Activated effector memory CD4-positive, alpha-beta T cell treated with Interleukin-2 at 50 U/mL for 16 hours (primary cell): ENCODE results near the gene MRPS16.

ENCODE experiments used
- DNase-seq: peaks from one replicate; pipeline ENCODE4 v3.0.0-alpha.2; 2020

MRPS16 gene

DNA sequence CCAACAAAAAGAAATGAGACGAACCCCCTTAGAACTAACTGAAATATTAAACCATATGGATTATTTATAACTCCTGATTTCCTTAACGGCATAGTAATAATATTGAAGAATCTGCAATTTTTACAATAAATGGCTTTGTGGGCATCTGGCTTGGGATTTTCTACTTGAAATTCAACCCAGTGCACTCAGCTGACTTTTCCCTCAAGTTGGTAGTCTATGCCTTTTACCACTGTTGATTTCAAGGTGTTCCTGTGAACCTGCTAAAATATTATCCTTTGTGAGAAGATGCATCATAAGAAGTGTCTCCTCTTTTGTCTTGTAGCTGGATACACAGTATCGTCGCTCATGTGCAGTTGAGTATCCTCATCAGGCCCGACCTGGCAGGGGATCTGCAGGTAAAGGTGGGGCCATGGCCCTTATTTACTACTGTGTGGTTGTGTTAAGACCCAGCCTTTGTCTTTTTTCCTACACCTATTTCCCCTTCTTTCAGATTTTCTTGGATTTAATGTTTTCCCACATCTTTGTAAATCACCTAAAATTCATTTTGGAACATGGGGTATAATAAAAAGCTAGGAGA lies 13.4 kb downstream of the MRPS16 start:
- DNase-seq: no peak

DNA sequence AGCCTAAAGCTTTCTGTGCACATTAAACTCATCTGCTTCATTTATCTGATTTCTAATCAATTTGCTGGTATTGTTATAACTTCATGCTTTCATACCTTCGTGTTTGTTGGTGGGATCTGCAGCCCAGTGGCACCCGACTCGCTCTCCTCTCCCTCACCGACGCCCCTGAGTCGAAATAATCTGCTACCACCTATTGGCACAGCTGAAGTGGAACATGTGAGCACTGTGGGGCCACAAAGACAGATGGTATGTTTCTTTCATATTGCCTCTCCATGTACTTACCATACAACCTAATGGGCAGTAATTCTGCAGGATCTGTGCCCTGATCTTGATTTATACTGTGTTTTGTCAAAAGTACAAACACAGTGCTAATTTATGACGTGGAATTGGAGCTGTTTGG lies 17.7 kb downstream of the MRPS16 start:
- DNase-seq: no peak

DNA sequence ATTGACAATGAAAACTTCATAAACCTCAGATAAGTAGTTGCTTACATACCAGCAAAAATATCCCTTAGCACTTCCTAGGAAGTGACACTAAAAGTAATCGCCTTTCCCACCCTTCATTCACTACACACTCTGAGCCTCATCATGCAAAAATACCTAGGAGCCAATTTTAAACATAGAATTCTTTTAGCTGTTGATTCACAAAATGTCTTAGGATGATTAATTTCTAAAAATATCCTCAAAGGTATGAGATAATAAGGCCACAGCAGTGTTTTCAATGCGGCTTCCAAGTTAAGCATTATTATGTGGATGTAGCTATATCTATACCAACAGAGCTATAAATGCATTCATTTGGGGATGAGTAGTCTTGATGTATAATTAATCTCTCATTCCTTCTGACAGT lies 18.6 kb downstream of the MRPS16 start:
- DNase-seq: no peak

DNA sequence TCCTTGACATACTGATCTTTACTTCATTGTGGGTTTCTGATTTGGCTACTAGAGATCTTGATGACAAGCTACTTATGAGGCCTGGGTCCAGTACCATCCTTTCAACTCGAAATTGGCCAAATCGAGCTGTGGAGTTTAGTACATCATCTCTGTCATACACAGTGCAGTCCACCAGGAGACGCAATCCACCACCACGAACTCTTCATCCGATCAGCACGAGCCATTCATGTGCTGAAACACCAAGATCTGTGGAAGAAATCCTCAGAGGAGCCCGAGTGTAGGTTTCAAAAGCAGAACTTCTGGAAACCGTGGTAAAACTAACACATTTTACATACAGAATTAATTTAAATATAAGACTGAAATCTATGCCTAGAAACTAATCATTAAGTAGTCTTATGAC lies 19.6 kb downstream of the MRPS16 start:
- DNase-seq: no peak

DNA sequence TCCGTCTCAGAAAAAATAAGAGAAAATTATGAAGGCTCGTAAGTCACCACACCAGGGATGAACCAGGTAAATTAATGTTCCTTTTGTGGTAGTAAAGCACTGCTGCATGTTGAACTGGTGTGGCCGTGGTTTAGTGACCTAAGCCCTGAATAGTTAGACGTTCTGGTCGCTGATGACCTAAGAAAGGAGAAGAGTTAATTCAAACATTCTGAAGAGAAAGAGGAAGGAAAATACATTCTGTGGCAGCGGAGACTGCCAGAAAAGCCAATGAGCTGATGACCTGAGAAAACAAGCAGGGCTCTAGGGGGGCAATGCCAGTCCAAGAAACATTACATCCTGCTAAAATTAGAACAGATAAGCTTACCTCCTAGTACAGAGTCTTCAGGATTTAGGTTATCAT lies 22.9 kb downstream of the MRPS16 start:
- no peak for DNase-seq

DNA sequence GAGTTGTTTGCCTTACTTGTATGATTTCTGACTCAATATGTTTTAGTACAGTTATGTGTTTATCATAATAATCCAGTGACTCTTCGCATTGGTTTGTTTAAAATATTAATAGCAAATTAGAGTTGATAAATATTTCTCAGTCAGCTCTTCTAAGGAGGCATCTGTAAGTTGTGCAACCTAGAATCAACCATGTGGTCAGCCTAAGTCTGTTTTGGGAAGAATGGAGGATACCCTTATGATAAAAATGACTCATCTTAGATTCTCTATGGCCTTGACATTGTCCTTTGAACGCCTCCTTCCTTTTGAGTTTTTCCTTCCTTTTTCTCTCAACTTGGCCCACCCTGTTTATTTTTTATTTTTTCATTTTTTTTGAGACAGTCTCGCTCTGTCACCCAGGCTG lies 24.2 kb downstream of the MRPS16 start:
- no peak for DNase-seq

DNA sequence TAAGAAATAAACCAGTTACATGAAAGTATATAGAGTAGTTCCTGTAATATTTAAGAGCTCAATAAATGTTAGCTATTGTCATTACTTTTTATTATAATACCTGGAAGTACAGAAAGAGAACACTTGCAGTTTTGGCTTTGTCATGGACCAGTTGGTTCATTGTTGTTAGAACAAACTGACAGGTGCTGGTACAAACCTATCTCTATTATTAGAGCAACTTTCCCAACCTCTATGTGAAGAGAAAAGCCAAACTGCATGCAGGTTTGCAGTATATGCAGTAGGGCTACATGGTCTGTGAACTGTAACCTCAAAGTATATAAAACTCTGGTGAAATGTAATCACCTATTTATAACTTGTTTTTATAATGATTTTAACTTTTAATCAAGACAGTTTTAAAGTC lies 25.8 kb downstream of the MRPS16 start:
- DNase-seq: no peak

DNA sequence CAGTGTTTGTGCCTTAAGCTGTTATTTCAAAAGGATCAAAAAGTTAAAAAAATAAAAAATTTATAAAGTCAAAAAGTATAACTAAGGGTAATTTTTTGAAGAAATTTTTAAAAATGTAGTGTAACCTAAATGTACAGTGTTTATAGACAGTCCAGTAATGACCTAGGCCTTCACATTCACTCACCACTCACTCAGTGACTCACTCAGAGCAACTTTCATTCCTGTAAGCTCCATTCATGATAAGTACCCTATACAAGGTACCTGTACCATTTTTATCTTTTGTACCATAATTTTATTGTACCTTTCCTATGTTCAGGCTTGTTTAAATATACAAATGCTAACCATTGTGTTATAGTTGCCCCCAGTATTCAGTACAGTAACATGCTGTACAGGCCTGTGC lies 26.9 kb downstream of the MRPS16 start:
- no peak for DNase-seq

DNA sequence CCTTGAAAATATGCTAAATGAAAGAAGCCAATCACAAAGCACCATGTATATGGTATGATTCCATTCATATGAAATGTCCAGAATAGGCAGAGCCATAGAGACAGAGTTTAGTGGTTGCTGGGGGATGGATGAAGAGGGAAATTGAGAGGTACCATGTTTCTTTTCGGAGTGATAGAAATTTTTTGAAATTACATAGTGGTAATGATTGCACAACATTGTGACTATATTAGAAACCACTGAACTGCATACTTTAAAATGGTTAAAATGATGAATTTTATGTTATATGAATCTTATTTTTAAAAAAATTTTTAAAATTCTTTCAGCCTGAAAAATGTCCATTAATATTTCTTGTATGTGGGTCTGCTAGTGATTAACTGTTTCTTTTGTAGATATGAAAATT lies 31.5 kb downstream of the MRPS16 start:
- no peak for DNase-seq

DNA sequence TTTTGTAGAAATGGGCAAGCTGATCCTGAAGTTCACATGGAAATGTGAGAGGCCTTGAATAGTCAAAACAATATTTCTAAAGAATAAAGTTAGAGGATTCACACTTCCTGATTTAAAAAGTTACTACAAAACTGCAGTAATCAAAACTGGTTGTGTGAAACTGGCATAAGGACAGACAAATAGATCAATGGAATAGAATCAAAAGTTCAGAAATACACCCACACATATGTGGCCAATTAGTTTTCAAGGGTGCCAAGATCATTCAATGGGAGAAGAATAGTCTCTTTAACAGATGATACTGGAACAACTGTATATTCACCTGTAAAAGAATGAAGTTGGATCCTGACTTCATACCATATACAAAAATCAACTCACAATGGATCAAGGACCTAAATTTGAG lies 33.1 kb downstream of the MRPS16 start:
- DNase-seq: no peak

DNA sequence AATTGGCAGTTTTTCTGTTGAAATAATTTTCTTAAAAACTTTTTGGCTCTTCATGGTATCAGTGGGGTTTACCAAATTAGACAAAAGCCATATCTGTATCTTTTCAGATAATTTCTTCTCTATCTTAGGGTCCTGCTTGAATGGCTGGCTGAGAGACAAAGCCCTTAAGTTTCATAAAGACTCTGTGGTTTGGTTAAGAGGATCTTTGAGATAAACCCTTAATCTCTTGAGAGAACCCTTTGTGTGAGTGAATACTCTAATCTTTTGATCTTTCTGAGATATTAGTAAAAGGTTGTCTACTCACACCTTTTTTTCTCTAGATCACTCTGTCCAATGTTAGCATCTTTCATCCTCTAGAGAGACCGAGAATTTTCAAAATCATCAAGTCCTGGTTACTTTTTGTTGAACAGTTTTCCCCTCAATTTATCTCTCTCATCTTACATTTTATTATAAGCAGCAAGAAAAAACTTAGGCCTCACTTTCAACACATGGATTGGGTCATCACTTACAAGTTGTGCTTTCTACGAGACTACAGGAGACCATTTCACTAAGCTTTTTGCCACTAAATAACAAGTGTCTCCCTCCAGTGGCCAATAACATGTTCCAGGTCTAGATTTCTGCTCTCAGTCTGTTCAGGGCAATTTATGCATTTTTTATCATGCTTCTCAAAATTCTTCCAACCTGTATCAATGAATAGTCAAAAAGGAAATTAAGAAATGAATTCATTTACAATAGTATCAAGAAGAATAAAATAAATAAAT lies 33.8 kb downstream of the MRPS16 start:
- DNase-seq: no peak

DNA sequence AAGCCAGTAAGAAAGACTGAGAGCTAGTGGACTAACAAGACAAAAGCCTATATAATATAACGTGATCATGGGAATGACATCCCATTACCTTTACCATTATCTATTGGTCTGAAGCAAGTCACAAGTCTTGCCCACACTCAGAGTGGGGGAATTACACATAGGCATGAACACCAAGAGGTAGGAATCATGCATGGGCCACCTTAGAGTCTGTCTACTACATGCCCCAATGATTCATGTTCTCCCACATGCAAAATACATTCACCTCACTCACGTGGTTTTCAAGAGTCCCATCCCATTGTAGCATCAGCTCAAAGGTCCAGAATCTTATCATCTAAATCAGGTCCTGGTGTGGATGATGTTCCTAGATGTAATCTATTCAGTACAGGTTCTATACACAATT lies 34.8 kb downstream of the MRPS16 start:
- no peak for DNase-seq

DNA sequence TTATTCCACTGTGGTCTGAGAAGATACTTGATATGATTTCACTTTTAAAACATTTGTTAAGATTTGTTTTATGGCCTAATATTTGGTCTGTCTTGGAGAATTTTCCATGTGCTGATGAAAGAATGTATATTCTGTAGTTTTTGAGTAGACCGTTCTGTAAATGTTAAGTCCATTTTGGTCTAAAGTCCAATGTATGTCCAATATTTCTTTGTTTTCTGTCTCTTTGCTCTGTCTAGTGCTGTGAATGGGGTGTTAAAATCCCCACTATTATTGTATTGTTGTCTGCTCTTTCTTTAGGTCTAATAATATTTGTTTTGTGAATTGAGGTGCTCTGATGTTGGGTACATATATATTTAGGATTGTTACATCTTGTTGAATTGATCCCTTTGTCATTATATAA lies 36.7 kb downstream of the MRPS16 start:
- no peak for DNase-seq

DNA sequence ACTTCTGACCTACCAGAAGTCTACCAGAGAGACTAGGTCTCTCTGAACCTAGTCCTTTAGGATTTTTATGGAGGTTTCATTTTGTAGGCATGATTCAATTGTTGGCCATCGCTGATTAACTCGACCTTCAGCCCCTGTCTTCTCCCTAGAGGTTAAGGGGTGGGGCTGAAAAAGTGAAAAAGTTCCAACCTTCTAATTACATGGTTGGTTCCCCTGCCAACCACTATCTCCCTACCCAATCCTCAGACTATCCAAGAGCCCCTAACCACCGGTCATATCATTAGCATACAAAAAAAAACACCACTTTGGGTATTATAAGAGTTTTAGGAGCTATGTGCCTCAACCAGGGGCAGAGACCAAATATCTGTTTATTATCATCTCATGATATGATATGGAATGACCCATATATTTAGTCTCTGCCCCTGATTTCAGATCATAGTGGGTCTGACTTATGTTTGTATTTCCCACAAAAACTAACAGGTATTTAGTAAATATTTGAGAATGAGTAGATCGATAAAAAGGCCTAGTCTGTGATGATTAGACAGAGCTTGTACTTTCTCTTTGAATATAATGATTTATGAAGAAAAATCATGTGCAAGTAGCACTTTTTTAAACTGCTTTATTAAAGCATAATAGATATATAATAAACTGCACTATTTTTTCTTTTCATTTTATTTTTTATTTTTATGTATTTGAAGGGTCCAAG lies 41.2 kb downstream of the MRPS16 start:
- DNase-seq: no peak

DNA sequence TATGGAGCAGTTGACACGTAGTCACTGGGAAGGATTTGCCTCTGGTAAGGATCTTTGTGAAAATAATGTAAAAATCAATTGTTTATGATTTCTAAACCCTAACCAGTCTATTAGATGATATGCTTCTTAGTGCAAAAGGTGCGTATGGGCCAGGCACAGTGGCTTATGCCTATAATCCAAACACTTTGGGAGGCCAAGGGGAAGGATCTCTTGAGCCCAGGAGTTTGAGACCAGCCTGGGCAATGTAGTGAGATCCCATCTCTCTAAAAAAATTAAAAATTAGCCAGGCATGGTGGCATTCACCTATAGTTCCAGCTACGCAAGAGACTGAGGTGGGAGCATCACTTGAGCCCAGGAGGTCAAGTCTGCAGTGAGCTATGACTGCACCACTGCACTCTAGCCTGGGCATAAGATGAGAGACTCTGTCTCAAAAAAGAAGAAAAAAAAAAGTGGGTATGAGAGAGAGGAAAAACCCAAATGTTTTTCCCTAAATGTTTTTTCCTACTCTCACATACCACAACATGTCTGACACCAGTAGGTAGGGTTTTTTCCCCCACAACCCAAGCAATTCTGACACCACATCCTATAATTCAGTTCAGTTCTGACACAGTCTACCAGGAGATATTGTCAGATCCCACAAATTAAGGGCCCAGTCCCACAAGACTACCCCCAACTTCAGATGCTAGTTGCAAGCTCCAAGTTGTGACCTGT lies 41.9 kb downstream of the MRPS16 start:
- DNase-seq: no peak

DNA sequence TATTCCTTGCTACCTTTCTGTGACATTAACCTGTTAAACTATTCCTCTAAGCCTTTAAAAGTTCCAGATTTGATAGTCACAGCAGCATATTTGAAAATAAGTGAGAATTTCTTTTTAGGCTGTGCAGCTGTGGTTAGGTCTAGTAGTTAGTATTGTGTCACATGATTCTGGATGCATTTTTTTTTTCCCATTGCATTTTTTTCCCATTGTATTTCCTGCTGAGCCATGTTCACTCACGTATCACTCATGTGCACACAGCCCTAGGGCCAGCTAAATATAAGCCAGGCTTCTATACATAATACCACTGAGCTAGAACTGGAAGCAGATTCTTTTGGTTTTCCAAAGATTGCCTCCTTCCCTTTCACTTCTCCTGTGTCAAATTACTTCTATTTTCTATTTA lies 42.7 kb downstream of the MRPS16 start:
- DNase-seq: no peak

DNA sequence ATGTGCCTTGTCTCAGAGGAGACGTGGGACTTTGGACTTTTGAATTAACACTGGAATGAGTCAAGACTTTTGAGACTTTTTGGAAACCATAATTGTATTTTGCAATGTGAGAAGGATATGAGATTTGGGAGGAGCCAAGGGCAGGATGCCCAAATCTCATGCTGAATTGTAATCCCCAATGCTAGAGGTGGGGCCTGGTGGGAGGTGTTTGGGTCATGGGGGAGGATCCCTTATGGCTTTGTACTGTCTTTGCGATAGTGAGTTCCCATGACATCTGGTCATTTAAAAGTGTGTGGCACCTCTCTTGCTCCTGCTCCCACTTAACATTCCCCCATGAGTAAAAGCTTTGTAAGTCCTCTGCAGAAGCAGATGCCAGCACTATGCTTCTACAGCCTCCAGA lies 44.6 kb downstream of the MRPS16 start:
- DNase-seq: no peak

DNA sequence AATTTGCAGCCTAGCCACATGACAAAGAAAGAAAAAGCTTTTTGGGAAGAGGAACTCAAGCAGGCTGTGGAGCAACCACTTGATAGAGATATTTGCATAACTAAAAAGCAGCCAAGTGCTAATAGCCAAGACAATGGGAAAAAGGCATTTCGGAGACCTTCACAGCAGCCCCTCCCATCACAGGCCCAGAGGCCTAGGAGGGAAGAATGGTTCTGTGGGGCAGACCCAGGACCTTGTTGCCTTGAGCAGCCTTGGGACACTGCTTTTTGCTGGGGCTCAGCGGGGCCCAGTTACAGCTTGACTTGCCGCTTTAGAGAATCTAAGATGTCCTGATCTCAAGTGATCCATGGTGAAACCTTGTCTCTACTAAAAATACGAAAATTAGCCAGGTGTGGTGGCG lies 46.1 kb downstream of the MRPS16 start:
- DNase-seq: no peak

DNA sequence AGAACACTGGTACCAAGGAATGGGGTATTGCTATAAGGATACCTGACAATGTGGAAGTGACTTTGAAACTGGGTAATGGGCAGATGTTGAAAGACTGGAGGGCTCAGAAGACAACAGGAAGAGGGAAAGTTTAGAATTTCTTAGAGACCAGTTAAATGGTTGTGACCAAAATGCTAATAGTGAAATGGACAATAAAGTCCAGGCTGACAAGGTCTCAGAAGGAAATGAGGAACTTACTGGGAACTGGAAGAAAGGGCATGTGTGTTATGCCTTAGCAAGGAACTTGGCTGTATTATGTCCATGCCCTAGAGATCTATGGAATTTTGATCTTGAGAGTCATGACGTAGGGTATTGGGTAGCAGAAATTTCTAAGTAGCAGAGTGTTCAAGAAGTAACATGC lies 46.6 kb downstream of the MRPS16 start:
- no peak for DNase-seq

DNA sequence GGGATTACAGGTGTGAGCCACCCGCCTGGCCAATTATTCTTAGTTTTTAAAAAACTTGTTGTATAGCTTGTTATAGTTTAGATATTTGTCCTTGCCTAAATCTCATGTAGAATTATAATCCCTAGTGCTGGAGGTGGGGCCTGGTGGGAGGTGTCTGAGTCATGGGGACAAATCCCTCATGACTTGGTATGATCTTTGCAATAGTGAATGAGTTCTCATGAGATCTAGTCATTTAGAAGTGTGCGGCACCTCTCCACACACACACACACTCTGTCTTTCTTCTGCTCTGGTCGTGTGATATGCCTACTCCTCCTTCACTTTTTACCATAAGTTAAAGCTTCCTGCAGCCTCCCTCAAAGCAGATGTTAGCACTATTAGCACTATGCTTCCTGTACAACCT lies 47.4 kb downstream of the MRPS16 start:
- no peak for DNase-seq
